Activated CD4-positive, alpha-beta T cell treated with anti-CD3 and anti-CD28 coated beads, Interleukin-2, amount 50 U/mL, for 24 hours (primary cell): ENCODE data around the gene LCORL.
"Not testable (repeated sequence)": the region's sequence is repeated elsewhere in the genome, so short reads cannot be mapped to it uniquely, and the experiment has no call there.

Experiments
- DNase-seq, 2 donors: peaks; one replicate each; pipeline ENCODE4 v3.0.0-alpha.2; 2020; ENCODE audit warnings: low read depth in 1 of 2, low spot score in 1 of 2

The LCORL gene

DNA sequence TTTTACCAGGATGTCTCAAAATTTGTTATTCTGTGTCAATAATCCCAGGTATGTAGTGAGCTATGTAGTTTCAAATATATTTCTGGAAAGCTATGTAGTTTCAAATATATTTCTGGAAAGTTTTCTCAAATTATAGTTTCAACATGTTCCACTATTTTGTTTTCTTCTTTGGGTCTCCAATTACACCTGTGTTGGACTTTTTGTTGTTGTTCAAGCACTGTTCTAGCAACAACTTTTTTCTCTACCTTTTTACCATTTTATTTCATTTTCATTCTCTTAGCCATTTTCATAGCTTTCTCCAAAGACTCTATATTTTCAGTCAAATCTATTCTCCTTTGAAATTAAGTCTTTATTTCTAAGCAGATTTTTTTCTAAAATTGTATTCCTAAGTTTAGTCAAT is 88.4 kb downstream of the LCORL start:
- DNase-seq: no peak

GRCh38 chr4:17932041-17932440 is 89.5 kb downstream of the LCORL start:
- DNase-seq: no peak

DNA sequence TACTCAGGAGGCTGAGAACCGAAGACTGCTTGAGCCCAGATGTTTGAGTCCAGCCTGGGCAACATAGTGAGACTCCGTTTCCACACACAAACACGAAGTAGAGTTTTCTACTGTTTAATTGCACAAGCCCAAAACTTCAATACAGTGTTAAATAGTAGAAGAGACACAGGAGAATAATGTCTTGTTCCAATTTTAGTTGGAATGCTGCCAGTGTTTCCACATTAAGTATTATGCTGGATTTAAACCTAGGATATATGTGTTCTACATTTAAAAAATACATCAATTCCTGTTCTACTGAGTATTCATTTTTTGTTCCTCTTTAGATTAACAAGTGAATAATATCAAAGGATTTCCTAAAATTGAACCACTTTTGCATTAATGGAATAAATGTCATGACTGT is 91.3 kb downstream of the LCORL start:
- no peak for DNase-seq

DNA sequence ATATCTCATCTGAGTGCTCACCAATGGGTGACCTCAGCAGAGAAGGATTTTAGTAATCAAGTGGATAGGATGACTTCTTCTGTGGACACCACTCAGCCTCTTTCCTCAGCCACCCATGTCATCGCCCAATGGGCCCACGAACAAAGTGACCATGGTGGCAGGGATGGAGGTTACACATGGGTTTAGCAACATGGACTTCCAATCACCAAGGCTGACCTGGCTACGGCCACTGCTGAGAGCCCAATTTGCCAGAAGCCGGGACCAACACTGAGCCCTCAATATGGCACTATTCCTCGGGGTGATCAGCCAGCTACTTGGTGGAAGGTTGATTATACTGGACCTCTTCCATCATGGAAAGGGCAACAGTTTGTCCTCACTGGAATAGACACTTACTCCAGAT is 97.4 kb downstream of the LCORL start:
- DNase-seq: no peak

- DNase-seq: no peak
These were observed 100.1 kb downstream of the LCORL start for GRCh38 chr4:17921451-17921850.

GRCh38 chr4:17920681-17921080 is 100.9 kb downstream of the LCORL start:
- no peak for DNase-seq

DNA sequence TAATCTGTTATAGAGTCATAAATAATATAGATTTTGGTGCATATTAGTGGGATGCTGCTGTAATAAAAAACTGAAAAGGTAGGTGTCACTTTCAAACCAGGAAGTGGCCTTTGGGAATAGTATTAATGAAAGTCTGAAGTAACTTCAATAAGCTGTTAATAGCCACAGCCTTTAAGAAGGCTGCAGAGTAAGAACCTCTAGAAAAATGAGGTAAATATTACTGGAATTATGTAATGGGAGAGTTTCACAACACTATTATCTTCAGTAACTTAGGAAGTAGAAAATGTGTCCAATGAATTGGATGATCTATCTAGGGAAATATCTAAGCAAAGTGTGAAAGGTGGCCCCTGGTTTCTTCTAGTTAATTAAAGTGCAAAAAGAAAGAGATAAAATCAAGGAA is 106.1 kb downstream of the LCORL start:
- DNase-seq: no peak

GRCh38 chr4:17912011-17912410 is 109.5 kb downstream of the LCORL start:
- DNase-seq: no peak

GRCh38 chr4:17911608-17912007 is 109.9 kb downstream of the LCORL start:
- no peak for DNase-seq

GRCh38 chr4:17898553-17899055 is 123.0 kb downstream of the LCORL start:
- DNase-seq: no peak

GRCh38 chr4:17895481-17895880 is 126.1 kb downstream of the LCORL start:
- DNase-seq: no peak

- no peak for DNase-seq
These were observed 127.1 kb downstream of the LCORL start for GRCh38 chr4:17894421-17894820.

- no peak for DNase-seq
These were observed 131.9 kb downstream of the LCORL start for GRCh38 chr4:17889692-17890091.

- DNase-seq: no peak
These were observed 137.0 kb downstream of the LCORL start for GRCh38 chr4:17884511-17884910.

DNA sequence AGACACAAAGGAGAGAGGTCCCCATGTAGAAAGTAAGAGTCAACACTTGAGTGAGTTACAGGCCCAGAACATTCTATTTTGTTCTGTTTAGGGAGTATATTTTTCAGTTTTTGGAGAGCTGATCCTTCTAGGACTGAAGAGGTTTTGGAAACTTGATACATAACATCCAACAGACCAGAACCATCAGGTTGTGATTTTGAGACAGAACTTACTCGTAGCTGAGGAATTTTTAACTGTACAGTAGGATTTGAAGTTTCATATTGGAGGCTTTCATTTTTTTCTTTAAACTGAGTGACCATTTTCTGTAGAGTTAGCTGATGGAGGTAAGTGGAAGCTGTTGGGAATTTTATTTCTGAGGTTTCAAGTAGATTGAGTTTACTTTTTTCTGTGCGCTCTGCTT is 137.5 kb downstream of the LCORL start:
- DNase-seq: no peak

- DNase-seq: no peak
These were observed 143.9 kb downstream of the LCORL start for GRCh38 chr4:17877661-17878060.

- DNase-seq: no peak
These were observed 144.6 kb downstream of the LCORL start for GRCh38 chr4:17876943-17877342.

DNA sequence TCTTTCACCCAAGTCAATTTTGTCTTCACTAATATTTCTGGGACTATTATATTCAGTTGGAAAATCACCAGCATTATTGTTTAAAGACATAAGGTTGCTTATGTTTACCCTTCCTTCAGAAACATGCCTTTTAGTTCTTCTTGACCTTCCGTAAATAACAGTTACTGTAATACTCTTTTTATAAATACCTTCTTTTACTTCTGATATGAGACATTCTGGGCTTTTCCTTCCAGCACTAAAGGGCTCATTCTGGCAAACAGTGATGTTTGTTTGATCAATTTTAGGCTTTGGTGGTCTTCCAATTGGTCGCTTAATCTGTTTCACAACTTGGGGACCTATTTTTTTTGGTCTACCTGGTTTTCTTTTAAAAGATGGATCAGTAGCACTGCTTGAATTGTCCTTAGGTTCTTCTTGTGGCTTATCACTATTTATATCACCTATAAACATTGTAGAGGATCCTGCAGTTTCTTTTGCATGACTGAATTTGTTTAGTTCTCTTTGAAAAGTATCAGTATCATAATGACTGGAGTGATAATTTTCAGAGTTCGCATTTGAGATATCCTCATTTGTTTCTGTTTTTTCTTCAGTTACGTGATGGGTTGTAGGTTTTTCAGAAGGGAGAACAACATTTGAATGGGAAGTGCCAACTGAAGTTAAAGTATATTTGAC is 146.0 kb downstream of the LCORL start:
- DNase-seq: no peak

DNA sequence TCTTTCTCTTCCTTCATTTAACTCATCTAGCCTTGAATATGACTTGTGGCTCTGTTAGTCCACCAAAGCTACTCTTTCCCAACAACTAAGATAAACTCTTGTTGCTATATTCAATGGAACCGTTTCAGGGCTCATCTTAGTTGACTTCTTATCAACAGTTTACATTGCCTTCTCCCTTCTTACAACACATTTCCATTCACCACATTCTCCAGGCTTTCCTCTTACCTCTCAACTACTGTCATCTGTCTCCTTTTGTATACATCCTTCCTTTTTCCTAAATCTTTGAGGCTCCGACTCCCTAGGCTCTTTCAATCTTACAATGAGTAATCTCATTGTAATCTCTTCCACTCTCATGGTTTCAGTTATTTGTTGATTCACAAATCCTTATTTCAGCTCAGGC is 152.2 kb downstream of the LCORL start:
- no peak for DNase-seq

GRCh38 chr4:17867276-17867675 is 154.3 kb downstream of the LCORL start:
- DNase-seq: no peak

DNA sequence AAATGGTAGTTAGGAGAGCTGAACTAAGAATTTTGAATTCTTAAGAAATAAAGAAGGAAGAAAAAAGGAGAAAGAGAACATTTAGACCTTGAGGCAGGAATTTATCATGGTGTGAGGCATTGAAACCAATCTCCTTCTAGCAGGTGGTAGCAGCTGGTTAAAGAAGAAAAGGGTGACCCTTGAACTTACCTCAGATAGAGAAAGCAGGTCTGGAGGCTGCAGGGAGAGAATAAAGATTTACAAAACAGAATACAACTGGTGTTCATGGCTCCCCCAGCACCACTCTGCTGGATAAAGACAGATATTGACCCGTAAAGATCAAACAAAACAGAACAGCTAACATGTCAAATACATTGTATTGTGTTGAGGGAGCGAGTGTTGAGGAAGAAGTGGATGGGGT is 154.7 kb downstream of the LCORL start:
- no peak for DNase-seq

- DNase-seq: no peak
These were observed 155.6 kb downstream of the LCORL start for GRCh38 chr4:17865866-17866363.

- DNase-seq: not testable (repeated sequence)
These were observed 159.6 kb downstream of the LCORL start for GRCh38 chr4:17861906-17862305.
